GM19372 (cell line): Measurements from ENCODE around the gene SDR42E1.
"Not testable (repeated sequence)": the region's sequence is repeated elsewhere in the genome, so short reads cannot be mapped to it uniquely, and the experiment has no call there.

Experiments
- ATAC-seq: cut with Tn5 transposase; IDR thresholded peaks from one replicate; pipeline ENCODE4 v1.9.1; 2021; ENCODE audit warnings: mild to moderate bottlenecking, low read depth, moderate library complexity; ENCODE audit not compliant: unreplicated experiment

SDR42E1 gene

GRCh38 chr16:82007189-82007588 lies 4.1 kb downstream of the SDR42E1 start:
- no peak for ATAC-seq

GRCh38 chr16:82006036-82006435 lies 5.2 kb downstream of the SDR42E1 start:
- ATAC-seq: no peak

DNA sequence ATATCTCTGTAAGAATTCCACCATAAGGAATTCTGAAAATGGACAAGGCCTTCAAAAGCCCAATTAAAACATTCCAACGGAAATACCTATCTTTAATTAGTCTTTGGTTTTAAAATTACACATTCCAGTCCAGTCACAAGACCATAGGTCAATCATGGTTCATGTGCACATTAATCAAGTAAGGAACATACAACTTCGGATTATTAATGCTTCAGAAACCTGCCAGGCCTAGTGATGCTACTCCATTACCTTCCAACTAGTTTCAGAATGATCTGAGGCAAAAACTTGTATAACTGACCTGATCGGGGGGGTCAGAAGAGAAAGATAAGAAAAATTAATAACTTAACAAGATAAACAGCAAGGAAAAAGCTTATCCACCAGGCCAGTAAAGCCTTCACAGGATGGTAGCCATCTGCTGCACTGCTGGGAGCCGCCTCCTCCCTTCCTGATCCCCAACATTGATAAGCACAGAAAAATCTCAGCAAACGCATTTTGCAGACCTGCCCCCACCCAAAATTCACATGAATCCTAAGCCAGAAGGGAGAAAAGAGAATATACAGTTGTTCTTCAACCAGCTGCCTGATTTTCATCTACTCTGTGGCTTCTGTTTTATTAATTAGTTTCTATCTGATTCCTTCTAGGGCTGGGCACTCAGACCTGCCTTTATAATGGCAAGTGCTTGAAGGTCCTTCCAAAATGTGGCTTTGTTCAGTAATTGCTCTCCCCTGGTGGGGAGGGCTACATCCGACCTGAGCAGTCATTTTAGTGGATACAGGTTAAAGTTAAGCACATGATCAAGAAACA lies 6.0 kb downstream of the SDR42E1 start:
- ATAC-seq: no peak

- ATAC-seq: no peak
These were observed 6.7 kb downstream of the SDR42E1 start for GRCh38 chr16:82004601-82005000.

DNA sequence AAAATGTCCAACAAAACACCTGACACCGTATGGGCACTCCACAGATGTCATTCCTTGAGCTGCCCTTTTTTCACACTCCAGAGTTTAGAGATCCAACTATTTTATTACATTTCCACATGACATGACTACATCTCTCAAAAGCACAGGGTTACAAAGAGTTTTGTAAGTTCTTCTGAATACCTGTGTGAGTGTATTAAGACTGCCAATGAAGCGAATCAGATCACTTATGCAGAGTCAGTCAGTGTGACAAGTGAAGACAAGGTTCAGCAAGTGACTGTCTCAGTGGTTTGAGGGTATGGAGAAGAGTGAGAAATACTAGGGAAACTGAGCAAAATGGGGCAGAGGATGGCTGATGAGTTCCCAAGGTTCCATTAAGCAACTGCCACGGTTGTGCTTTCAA lies 8.4 kb downstream of the SDR42E1 start:
- ATAC-seq: no peak

GRCh38 chr16:81997738-81998137 lies 13.5 kb downstream of the SDR42E1 start:
- ATAC-seq: no peak

- no peak for ATAC-seq
These were observed 14.4 kb downstream of the SDR42E1 start for GRCh38 chr16:81996664-81997509.

- ATAC-seq: no peak
These were observed 15.6 kb downstream of the SDR42E1 start for GRCh38 chr16:81995651-81996050.

DNA sequence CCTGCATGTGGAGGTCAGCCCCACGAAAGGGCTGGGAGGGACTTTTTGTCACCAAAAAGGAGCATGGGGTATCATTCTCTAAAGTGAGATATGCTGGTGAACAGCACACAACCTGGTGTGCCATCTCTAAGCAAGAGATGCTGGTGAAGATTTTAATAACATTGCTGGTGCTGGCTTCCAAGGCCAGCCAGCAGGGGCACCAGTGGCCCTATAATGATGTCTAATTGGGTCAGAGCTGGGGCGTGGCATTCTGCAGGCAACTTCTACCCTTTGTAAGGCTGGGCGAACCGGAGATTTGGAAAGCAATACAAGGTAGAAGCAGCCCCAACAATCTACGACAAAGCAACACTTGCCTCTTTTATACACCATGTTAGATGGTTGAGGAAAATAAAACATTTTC lies 16.8 kb downstream of the SDR42E1 start:
- no peak for ATAC-seq

- no peak for ATAC-seq
These were observed 18.4 kb downstream of the SDR42E1 start for GRCh38 chr16:81992859-81993258.

GRCh38 chr16:81987706-81988105 lies 23.6 kb downstream of the SDR42E1 start:
- ATAC-seq: no peak

- no peak for ATAC-seq
These were observed 24.1 kb downstream of the SDR42E1 start for GRCh38 chr16:81987121-81987520.

GRCh38 chr16:81977335-81977942 lies 33.8 kb downstream of the SDR42E1 start:
- not testable (repeated sequence) for ATAC-seq

- ATAC-seq: no peak
These were observed 35.6 kb downstream of the SDR42E1 start for GRCh38 chr16:81975637-81976036.

DNA sequence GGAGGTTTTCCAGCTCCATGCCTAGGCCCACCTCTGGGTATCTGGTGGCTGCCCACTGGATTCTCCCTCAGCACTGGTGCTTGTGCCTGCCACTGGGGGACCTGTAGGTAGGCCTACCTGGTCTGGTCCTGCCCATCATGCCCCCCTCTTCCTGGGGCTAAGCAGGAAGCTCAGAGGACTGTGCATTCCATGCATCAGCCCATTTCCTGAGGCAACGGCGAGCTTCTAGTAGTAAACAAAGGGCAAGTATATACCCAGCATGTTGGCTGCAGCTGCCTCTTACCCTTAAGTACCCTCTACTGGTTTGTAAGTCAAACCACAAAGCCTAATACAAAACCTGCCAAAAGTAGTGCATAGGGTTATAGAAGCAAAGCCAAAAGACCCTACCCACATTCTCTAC lies 37.5 kb downstream of the SDR42E1 start:
- ATAC-seq: no peak

GRCh38 chr16:81971853-81972252 lies 39.4 kb downstream of the SDR42E1 start:
- ATAC-seq: no peak

- ATAC-seq: no peak
These were observed 43.9 kb downstream of the SDR42E1 start for GRCh38 chr16:81967358-81967757.

- no peak for ATAC-seq
These were observed 46.5 kb downstream of the SDR42E1 start for GRCh38 chr16:81964808-81965207.

DNA sequence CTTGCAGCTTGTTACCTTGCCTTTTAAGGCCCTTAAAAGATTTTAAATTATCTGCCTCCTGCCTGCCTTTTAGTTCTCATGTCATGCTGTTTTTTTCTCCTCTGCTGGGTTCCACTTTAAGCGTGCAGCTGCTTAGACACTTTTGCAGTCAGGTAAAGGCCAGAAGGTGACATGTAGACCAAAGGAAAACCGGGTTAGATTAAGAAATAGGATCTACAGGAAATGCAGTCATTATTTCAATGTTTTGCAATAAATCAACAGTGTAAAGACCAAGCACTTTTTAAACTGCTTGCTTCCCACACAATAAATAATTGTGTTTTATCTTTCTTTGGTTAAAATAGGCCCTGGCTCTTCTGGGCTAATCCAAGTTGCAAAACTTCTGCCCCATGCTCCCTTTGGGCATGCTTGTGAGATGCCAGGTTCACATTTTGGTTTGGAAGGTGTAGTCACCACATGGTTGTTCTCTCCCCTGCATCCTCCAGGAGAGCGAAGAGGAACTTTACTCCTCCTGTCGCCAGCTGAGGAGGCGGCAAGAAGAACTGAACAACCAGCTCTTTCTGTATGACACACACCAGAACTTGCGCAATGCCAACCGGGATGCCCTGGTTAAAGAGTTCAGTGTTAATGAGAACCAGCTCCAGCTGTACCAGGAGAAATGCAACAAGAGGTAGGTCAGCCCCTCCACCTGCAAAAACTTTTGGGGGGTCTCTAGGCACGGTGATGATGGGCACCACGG lies 54.9 kb downstream of the SDR42E1 start:
- no peak for ATAC-seq

GRCh38 chr16:81951564-81951963 lies 59.7 kb downstream of the SDR42E1 start:
- no peak for ATAC-seq

GRCh38 chr16:81946206-81946605 lies 65.1 kb downstream of the SDR42E1 start:
- no peak for ATAC-seq
